Activated T-cell treated with anti-CD3 and anti-CD28 coated beads, Interleukin-2, amount 50 U/mL, for 1 hour (primary cell): ENCODE data around the gene NOC2L.

ENCODE experiments used
- DNase-seq: peaks from one replicate; pipeline ENCODE4 v3.0.0-alpha.2; 2020

Gene NOC2L

DNA sequence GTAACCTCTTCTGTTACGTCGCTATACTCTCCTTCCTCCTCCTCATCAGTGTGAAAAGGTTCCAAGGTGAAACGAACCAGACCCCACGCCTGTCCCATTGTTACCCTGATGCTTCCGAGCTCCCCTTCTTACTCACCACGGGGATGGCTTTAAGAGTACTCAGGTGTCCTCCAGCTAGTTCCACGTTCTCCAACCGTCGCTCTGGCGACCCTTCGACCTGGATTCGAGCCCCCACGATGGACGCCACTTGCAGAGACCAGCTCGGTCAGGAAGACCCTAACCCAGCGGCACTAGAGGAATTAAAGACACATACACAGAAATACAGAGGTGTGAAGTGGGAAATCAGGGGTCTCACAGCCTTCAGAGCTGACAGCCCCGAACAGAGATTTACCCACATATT, 61.1 kb downstream of the NOC2L start:
- peak; percentile 16 for DNase-seq

DNA sequence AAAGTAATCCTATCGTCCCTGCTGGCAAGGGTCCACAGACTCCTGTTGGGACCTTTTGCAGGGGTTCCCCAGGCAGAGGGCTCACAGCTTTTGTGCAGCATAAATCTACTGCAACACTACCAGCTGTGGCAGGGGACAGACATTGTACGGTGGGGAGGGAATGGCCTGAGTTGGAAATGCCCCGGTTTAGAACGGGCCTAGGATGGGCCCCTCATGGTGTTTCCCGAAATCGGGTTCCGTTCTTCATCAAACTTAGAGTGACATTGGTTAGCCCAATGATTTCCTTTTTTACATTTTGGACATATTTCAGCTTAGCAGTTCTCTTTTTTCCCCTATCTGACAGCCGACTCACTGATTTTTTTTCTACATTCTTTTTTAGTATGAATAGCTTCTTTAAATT, 61.8 kb downstream of the NOC2L start:
- no peak for DNase-seq
